Endothelial cell of umbilical vein (primary cell): ENCODE measurements around the gene LGI4. TPM values are rescaled to one million over a fixed set of nuclear protein-coding genes. Genes with fewer than 3 reads are reported as not detected.

ENCODE experiments used
- BruUV-seq: library from RNA; stranded (reverse); fragments of 400-500 nt; replicated peaks from 2 replicates; lab custom pipeline; 2021; lab: Mats Ljungman, UMichigan
- CTCF ChIA-PET: fragments of 300-600, 350-600 bp; sonication (Branson Sonifier 250); formaldehyde crosslinking; loops from one replicate; lab custom pipeline; 2021; ENCODE audit warnings: antibody characterized with exemption, inconsistent platforms; lab: Charles Lee
- POLR2A ChIA-PET: fragments of 300-600, 350-600 bp; sonication (Branson Sonifier 250); formaldehyde crosslinking; loops from one replicate; lab custom pipeline; 2021; ENCODE audit warnings: antibody characterized with exemption, inconsistent platforms; lab: Charles Lee
- DNase-seq: peaks from one replicate; pipeline ENCODE4 v3.0.0-alpha.2; 2011; ENCODE audit warnings: low read depth, low spot score
- FAIRE-seq: peaks from 2 replicates; lab custom pipeline; 2011; peaks lifted over from hg19 to GRCh38; lab: Jason Lieb, UNC
- H2AFZ ChIP-seq: 2 replicates; pipeline ENCODE4 v1.6.0; 2012; ENCODE audit warnings: low read depth, low read length, control low read depth, inconsistent platforms
- H3K27ac ChIP-seq: 2 replicates; pipeline ENCODE4 v1.5.1; 2011; ENCODE audit warnings: low read depth, mild to moderate bottlenecking, control low read depth, low read length, moderate library complexity; ENCODE audit not compliant: insufficient read depth
- H3K27me3 ChIP-seq, 2 experiments: 2 replicates each; pipeline versions ENCODE4 v1.6.0 to v1.6.1; 2011; ENCODE audit warnings: low read length in 2 of 2, mixed read lengths in 1 of 2; ENCODE audit not compliant: control insufficient read depth in 2 of 2, insufficient read depth in 2 of 2
- H3K36me3 ChIP-seq, 2 experiments: 2 replicates in 1 of 2; 3 replicates in 1 of 2; pipeline ENCODE4 v1.5.1; 2011; ENCODE audit warnings: low read length in 2 of 2, mild to moderate bottlenecking in 1 of 2, moderate library complexity in 1 of 2; ENCODE audit not compliant: control insufficient read depth in 2 of 2, insufficient read depth in 2 of 2; ENCODE audit errors: extremely low read depth in 1 of 2
- H3K4me1 ChIP-seq: 3 replicates; pipeline ENCODE4 v1.5.1; 2011; ENCODE audit warnings: mild to moderate bottlenecking, low read length; ENCODE audit not compliant: control insufficient read depth, insufficient read depth; ENCODE audit errors: extremely low read depth
- H3K4me2 ChIP-seq: 2 replicates; pipeline ENCODE4 v1.6.1; 2011; ENCODE audit warnings: low read length, control low read depth, mixed read lengths; ENCODE audit not compliant: insufficient read depth
- H3K4me3 ChIP-seq, 3 experiments: fragments of 200-600 bp in 1 of 3; sonication (generic), shearing (Covaris generic) in 1 of 3; replicated peaks in 1 of 3; 2 replicates each; pipeline ENCODE4 v1.5.1; 2011 to 2016; ENCODE audit warnings: control low read depth in 3 of 3, low read length in 3 of 3, mild to moderate bottlenecking in 2 of 3, inconsistent platforms in 1 of 3, low read depth in 1 of 3, moderate library complexity in 1 of 3; ENCODE audit not compliant: insufficient read depth in 1 of 3
- H3K79me2 ChIP-seq: 2 replicates; pipeline ENCODE4 v1.6.0; 2012; ENCODE audit warnings: low read length, inconsistent platforms; ENCODE audit not compliant: control insufficient read depth, insufficient read depth
- H3K9ac ChIP-seq: replicated peaks from 2 replicates; pipeline ENCODE3; 2011; ENCODE audit warnings: low read length, control low read depth; ENCODE audit not compliant: insufficient read depth; ENCODE audit errors: extremely low read depth
- H3K9me1 ChIP-seq: replicated peaks from 3 replicates; pipeline ENCODE4 v1.6.0; 2011; ENCODE audit warnings: mild to moderate bottlenecking, low read length; ENCODE audit not compliant: control insufficient read depth, insufficient read depth; ENCODE audit errors: extremely low read depth
- H3K9me3 ChIP-seq: replicated peaks from 2 replicates; pipeline ENCODE4 v1.5.1; 2012; ENCODE audit warnings: low read length, inconsistent platforms; ENCODE audit not compliant: control insufficient read depth, insufficient read depth
- H4K20me1 ChIP-seq: replicated peaks from 2 replicates; pipeline ENCODE3; 2011; ENCODE audit warnings: mild to moderate bottlenecking, low read length; ENCODE audit not compliant: control insufficient read depth, insufficient read depth; ENCODE audit errors: extremely low read depth
- EZH2 ChIP-seq: IDR thresholded peaks from 2 replicates; pipeline ENCODE4 v1.6.1; 2012; ENCODE audit warnings: borderline replicate concordance, low read depth, mild to moderate bottlenecking, moderate library complexity, low read length, inconsistent platforms; ENCODE audit not compliant: severe bottlenecking
- FOS ChIP-seq: IDR thresholded peaks from 2 replicates; pipeline ENCODE4 v1.6.1; 2011; ENCODE audit warnings: mild to moderate bottlenecking, low read length, moderate library complexity, borderline replicate concordance; ENCODE audit not compliant: insufficient read depth
- GATA2 ChIP-seq: IDR thresholded peaks from 2 replicates; pipeline ENCODE4 v1.7.0; 2011; ENCODE audit warnings: low read depth, mild to moderate bottlenecking, moderate library complexity, mixed read lengths, low read length; ENCODE audit not compliant: insufficient read length, insufficient read depth
- JUN ChIP-seq: IDR thresholded peaks from 2 replicates; pipeline ENCODE4 v1.6.1; 2011; ENCODE audit warnings: borderline replicate concordance, low read depth; ENCODE audit not compliant: insufficient read length, insufficient read depth
- MYC ChIP-seq: IDR thresholded peaks from one replicate; pipeline ENCODE4 v1.6.1; 2011; ENCODE audit warnings: mild to moderate bottlenecking, low read depth, low read length
- POLR2A ChIP-seq: IDR thresholded peaks from 2 replicates; pipeline ENCODE4 v1.6.1; 2012; ENCODE audit warnings: low read depth, mild to moderate bottlenecking, control low read depth, low read length
- POLR2AphosphoS5 ChIP-seq: IDR thresholded peaks from 2 replicates; pipeline ENCODE4 v1.6.1; 2012; ENCODE audit warnings: low read depth, mild to moderate bottlenecking, control low read depth, low read length, moderate library complexity; ENCODE audit not compliant: insufficient read depth
- dilution Hi-C: fragments of 300-500 bp; cut with MboI; formaldehyde crosslinking; loops from one replicate; pipeline ENCODE4 v1.15.0; 2019; ENCODE audit warnings: low sequenced_read_pairs; ENCODE audit not compliant: extremely low pct_ligation_motif_present
- intact Hi-C: fragments of 100-400 bp; cut with micrococcal nuclease; formaldehyde crosslinking; loops from one replicate; pipeline ENCODE4 v1.10.0; 2022
- polyA plus RNA-seq, 4 experiments: library from polyadenylated mRNA; depleted of rRNA in 3 of 4; stranded (reverse) in 3 of 4; unstranded in 1 of 4; fragments of >200 nt; gene quantifications; 2 replicates each; pipeline versions ENCODE4 v1.2.1 to v1.2.3, GENCODE V29; 2011 to 2012; ENCODE audit warnings: missing spikeins in 1 of 4
- total RNA-seq: library from RNA; stranded (reverse); gene quantifications from 2 replicates; pipeline ENCODE4 v1.2.3, GENCODE V29; 2021
- TF ChIP-seq, protein P1 (sequence below), 2 donors: IDR thresholded peaks; 1 replicate in 1 of 2; 2 replicates in 1 of 2; pipeline ENCODE4 v1.5.1; 2011; ENCODE audit warnings: low read length in 2 of 2, mild to moderate bottlenecking in 2 of 2, moderate library complexity in 2 of 2, control low read depth in 1 of 2, inconsistent platforms in 1 of 2, low read depth in 1 of 2; ENCODE audit not compliant: insufficient read depth in 1 of 2; ENCODE audit errors: extremely low read depth in 1 of 2
- TF ChIP-seq, protein P2 (sequence below): IDR thresholded peaks from 2 replicates; pipeline ENCODE4 v1.6.1; 2011; ENCODE audit not compliant: insufficient read depth, insufficient read length

LGI4 gene
- total and polyA plus RNA-seq, 2 donors (not counting 3 experiments of a cell fraction or from before 2014, with no cell fraction given): not detected

DNA sequence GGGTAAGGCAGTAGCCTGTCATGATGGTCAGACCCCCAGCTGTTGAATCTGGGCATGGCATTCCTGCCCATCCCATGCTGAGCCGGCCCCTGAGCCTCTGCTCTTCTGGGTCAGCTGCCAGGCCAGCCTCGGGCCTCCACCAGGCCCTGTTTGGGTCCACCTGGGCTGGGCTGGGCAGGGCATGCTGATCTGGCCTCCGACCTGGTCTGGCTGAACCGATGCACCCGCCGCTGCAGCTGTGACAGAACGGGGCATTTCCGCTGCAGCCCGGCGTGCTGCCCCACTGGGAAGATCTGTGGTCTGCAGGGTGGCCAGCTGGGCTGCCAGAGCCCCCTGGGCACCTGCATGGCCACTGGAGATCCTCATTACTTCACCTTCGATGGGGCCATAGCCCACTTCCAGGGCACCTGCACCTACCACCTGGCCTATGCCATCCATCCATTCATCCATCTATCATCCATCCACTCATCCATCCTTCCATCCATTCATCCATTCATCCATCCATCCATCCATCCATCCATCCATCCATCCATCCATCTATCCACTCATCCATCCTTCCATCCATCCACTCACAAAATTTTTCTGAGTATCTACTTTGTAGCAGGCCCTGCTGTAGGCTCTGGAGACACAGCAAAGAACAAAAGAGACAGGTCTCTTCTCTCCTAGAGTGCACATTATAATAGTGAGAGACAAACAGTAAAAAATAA, 40.8 kb downstream of the LGI4 start:
- H3K27ac ChIP-seq: no peak overlapping the region
- no peak overlapping the region for H3K9ac ChIP-seq
- peaks cover 1 to 2% of the 10 kb centered on the region in 2 experiments for H3K27me3 ChIP-seq
- no peaks in the 10 kb centered on the region for H3K9me1 ChIP-seq
- H3K36me3 ChIP-seq: no peaks in the 10 kb centered on the region
- ChIA-PET CTCF (no interaction called here), POLR2A (no interaction called here)
- TF ChIP-seq GATA2 (no peak), POLR2A (no peak), MYC (no peak), FOS (no peak), JUN (no peak), EZH2 (no peak), POLR2AphosphoS5 (no peak)
- TF ChIP-seq, protein P1, sequence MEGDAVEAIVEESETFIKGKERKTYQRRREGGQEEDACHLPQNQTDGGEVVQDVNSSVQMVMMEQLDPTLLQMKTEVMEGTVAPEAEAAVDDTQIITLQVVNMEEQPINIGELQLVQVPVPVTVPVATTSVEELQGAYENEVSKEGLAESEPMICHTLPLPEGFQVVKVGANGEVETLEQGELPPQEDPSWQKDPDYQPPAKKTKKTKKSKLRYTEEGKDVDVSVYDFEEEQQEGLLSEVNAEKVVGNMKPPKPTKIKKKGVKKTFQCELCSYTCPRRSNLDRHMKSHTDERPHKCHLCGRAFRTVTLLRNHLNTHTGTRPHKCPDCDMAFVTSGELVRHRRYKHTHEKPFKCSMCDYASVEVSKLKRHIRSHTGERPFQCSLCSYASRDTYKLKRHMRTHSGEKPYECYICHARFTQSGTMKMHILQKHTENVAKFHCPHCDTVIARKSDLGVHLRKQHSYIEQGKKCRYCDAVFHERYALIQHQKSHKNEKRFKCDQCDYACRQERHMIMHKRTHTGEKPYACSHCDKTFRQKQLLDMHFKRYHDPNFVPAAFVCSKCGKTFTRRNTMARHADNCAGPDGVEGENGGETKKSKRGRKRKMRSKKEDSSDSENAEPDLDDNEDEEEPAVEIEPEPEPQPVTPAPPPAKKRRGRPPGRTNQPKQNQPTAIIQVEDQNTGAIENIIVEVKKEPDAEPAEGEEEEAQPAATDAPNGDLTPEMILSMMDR (IDR thresholded peaks at IDR 0.05; ENCODE audit: extremely low read depth in 1 of 2, insufficient read depth in 1 of 2, low read depth in 1 of 2, low read length in 2 of 2): no peak
- TF ChIP-seq, protein P2, sequence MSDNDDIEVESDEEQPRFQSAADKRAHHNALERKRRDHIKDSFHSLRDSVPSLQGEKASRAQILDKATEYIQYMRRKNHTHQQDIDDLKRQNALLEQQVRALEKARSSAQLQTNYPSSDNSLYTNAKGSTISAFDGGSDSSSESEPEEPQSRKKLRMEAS: no peak
- BruUV-seq: no TSS peak
- dilution Hi-C loops: no loop called here
- intact Hi-C loops: no loop called here
- no peak overlapping the region for H3K4me3 ChIP-seq
- H2AFZ ChIP-seq: no peak overlapping the region
- H3K79me2 ChIP-seq: no peaks in the 10 kb centered on the region
- no peaks in the 10 kb centered on the region for H4K20me1 ChIP-seq
- H3K4me2 ChIP-seq: no peak overlapping the region
- no peaks in the 10 kb centered on the region for H3K4me1 ChIP-seq
- no peaks in the 10 kb centered on the region for H3K9me3 ChIP-seq
- FAIRE-seq (no peak), DNase-seq (no peak)
